ENCODE data around the gene TFCP2L1. TPM values are rescaled to one million over a fixed set of nuclear protein-coding genes. Genes with fewer than 3 reads are reported as not detected.

TFCP2L1 gene
- total and polyA plus RNA-seq, 9 donors: 0.05 to 13.8 (median 0.86) TPM; not detected in 1

DNA sequence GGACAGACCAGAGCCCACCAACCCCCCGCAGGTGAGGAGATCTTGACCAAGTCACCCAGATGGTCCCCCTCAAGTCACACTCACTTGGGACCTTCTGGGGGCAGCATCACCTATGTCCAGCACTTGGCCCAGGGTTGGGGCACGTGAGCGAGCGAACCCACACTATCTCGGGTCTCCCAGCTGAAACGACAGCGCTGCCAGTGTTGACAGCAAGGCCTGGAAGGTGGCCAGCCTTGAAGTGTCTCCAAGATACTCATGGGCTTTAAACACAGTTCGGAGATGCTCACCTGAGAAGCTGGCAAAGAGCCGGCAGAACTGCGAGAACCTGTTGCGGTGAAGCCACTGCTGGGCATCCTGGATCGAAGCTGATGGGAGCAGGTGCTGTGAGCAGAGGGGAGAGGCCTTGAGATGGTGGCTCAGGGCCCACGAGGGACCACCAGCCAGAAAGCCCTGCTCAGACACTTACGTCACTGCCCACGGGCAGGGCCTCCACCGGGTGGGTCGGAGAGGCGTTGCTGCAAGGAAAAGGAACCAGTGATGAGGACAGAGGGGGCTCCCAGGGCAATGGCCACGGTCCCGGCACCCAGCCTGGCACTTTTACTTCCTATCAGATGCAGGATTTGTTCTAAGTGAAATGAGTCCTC, 47.5 kb downstream of the TFCP2L1 start:
- TF ChIP-seq EP300 (IDR thresholded peaks at IDR 0.05): no peak
- no peak for TF ChIP-seq POLR2A (IDR thresholded peaks at IDR 0.05)
- TF ChIP-seq, protein P1, sequence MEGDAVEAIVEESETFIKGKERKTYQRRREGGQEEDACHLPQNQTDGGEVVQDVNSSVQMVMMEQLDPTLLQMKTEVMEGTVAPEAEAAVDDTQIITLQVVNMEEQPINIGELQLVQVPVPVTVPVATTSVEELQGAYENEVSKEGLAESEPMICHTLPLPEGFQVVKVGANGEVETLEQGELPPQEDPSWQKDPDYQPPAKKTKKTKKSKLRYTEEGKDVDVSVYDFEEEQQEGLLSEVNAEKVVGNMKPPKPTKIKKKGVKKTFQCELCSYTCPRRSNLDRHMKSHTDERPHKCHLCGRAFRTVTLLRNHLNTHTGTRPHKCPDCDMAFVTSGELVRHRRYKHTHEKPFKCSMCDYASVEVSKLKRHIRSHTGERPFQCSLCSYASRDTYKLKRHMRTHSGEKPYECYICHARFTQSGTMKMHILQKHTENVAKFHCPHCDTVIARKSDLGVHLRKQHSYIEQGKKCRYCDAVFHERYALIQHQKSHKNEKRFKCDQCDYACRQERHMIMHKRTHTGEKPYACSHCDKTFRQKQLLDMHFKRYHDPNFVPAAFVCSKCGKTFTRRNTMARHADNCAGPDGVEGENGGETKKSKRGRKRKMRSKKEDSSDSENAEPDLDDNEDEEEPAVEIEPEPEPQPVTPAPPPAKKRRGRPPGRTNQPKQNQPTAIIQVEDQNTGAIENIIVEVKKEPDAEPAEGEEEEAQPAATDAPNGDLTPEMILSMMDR (IDR thresholded peaks at IDR 0.05): no peak
- intact Hi-C loops (cut with DNase I): no loop called here
- no peaks in the 10 kb centered on the region for H3K27me3 ChIP-seq
- H3K4me3 ChIP-seq: no peak overlapping the region
- no peaks in the 10 kb centered on the region for H3K4me1 ChIP-seq (ENCODE audit: insufficient read depth)
- WGBS, 3 donors: 75 to 79% (median 78%) methylated on average over 20 of the region's 20 CpGs
- no peak for DNase-seq
- no peak overlapping the region for H3K27ac ChIP-seq
- no peaks in the 10 kb centered on the region for H3K36me3 ChIP-seq
- H3K9me3 ChIP-seq: no peaks in the 10 kb centered on the region

DNA sequence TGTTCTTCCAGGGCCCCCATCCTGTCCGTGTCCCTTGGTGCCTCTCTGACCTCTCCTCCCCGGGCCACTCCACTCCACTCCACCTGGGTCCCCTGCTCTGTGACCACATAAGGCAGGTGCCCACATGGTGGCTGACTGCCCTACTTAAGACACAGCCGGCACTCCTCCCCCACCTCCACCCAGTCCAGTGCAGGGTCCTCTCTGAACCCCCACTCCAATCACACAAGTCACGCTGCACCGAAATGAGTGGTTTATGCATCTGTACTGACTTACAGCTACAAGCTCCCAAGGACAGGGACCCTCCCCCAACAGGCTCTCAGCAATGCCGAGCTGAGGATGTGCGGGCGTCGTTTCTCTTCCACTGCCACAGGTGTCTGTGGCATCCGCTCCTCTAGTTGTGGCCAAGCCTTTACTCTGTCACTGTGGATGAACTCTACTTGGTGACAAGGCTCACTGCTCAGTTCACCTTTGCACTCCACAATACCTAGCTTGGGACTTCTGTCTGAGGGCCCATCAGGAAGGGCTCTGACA, 48.3 kb downstream of the TFCP2L1 start:
- Histone ChIP-seq H3K4me1 (ENCODE audit: insufficient read depth) (no peaks in the 10 kb centered on the region), H3K27me3 (no peaks in the 10 kb centered on the region), H3K4me3 (no peak overlapping the region), H3K27ac (no peak overlapping the region), H3K9me3 (no peaks in the 10 kb centered on the region), H3K36me3 (no peaks in the 10 kb centered on the region)
- DNase-seq: no peak
- TF ChIP-seq, protein P1 (IDR thresholded peaks at IDR 0.05): no peak
- TF ChIP-seq POLR2A (IDR thresholded peaks at IDR 0.05) (no peak), EP300 (IDR thresholded peaks at IDR 0.05) (no peak)
- 59 to 75% (median 74%) methylated on average over 10 of the region's 10 CpGs for WGBS, 3 donors
- intact Hi-C loops (cut with DNase I): no loop called here

DNA sequence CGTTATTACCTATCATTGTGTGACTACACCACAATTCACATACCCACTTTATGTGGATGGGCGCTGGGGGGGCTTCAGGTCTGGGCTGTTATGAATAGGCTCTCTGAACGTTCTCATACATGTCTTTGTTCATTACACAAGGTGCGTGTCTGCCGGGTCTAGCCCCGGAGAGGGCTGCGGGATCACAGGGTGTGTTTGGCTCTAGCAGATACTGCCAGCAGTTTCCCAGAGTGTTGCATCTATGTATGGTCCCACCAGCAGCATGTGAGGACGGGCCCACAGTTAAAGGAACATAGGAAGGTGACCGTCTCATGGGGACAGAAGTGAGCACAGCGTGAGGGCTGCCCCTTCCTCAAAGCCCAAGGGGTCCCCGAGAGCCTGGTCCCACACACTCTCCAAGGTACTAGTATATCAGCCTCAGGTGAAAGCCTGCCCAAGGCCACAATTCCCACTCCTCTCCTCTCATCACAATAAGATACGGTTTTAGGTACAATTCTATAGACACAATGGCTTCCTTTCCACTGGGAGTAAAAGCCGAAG, 48.8 kb downstream of the TFCP2L1 start:
- no peak for TF ChIP-seq POLR2A (IDR thresholded peaks at IDR 0.05)
- no peak for TF ChIP-seq EP300 (IDR thresholded peaks at IDR 0.05)
- Histone ChIP-seq H3K4me3 (no peak overlapping the region), H3K27me3 (no peaks in the 10 kb centered on the region), H3K27ac (no peak overlapping the region), H3K9me3 (no peaks in the 10 kb centered on the region), H3K4me1 (ENCODE audit: insufficient read depth) (no peaks in the 10 kb centered on the region), H3K36me3 (no peaks in the 10 kb centered on the region)
- intact Hi-C loops (cut with DNase I): no loop called here
- 87 to 89% (median 89%) methylated on average over 13 of the region's 13 CpGs for whole genome bisulfite sequencing, 3 donors
- no peak for DNase-seq

DNA sequence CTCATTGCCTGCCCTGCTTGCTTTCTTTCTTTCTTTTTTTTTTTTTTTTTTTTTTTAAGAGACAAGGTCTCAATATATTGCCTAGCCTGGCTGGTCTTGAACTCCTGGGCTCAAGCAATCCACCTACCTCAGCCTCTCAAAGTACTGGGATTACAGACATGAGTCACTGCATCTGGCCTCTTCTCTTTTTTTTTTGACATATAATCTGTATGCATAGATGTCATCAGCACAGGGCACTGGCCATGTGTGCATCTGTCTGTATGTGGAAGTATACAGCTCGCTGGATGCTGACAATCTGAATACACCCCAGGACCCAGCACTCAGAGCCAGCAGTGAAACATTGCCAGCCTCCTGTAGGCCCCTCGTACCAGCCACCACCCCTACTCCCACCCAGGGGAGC, 49.5 kb downstream of the TFCP2L1 start:
- Histone ChIP-seq H3K4me1 (ENCODE audit: insufficient read depth) (no peaks in the 10 kb centered on the region), H3K27me3 (no peaks in the 10 kb centered on the region), H3K36me3 (no peaks in the 10 kb centered on the region), H3K4me3 (no peak overlapping the region), H3K9me3 (no peaks in the 10 kb centered on the region), H3K27ac (no peak overlapping the region)
- 79 to 94% (median 90%) methylated on average over 2 of the region's 2 CpGs for WGBS, 3 donors
- TF ChIP-seq EP300 (IDR thresholded peaks at IDR 0.05): no peak
- TF ChIP-seq, protein P1 (IDR thresholded peaks at IDR 0.05): no peak
- TF ChIP-seq POLR2A (IDR thresholded peaks at IDR 0.05): no peak
- intact Hi-C loops (cut with DNase I): no loop called here
- DNase-seq: no peak

DNA sequence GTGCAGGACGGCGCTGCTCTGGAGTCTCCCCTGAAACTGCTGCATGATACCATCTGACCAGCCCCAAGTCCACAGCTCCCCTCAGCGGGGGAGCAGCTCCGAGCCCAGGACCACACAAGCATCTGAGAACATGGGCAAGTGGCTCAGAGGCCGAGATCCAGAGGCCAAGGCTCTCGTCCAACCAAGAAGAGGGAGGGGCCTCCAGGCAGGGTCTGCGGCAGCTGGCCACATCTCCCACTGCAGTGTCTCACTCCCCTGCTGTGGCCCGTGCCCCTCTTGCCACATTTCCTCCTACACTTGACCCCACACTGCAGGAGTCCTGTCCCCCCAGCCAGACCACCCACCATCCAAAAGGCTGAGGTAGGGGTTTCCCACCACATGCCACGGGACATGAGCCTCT, 50.2 kb downstream of the TFCP2L1 start:
- H3K4me3 ChIP-seq: no peak overlapping the region
- no peak for DNase-seq
- H3K36me3 ChIP-seq: no peaks in the 10 kb centered on the region
- H3K27me3 ChIP-seq: no peaks in the 10 kb centered on the region
- 41 to 62% (median 51%) methylated on average over 8 to 9 of the region's 9 CpGs for WGBS, 3 donors
- no peak overlapping the region for H3K27ac ChIP-seq
- intact Hi-C loops (cut with DNase I): no loop called here
- no peaks in the 10 kb centered on the region for H3K9me3 ChIP-seq
- TF ChIP-seq POLR2A (IDR thresholded peaks at IDR 0.05) (no peak), EP300 (IDR thresholded peaks at IDR 0.05) (no peak)
- TF ChIP-seq, protein P1 (IDR thresholded peaks at IDR 0.05): no peak
- no peaks in the 10 kb centered on the region for H3K4me1 ChIP-seq (ENCODE audit: insufficient read depth)
